ENCODE measurements around the gene YLPM1. TPM values are rescaled to one million over a fixed set of nuclear protein-coding genes. Genes with fewer than 3 reads are reported as not detected.

Gene YLPM1
- total and polyA plus RNA-seq, 2 donors from 2014 or later, result 16.2 to 68.2 TPM

- Histone ChIP-seq H3K36me3 (ENCODE audit: control insufficient read depth in 2 of 3, insufficient read depth in 3 of 3, low read length in 3 of 3) (peaks cover 2 to 27% (median 14%) of the 10 kb centered on the region in 3 donors), H3K4me1 (ENCODE audit: control insufficient read depth in 2 of 3, insufficient read depth in 2 of 3, low read depth in 1 of 3, low read length in 3 of 3) (no peaks in the 10 kb centered on the region), H3K27me3 (ENCODE audit: control insufficient read depth, insufficient read depth, low read length) (no peaks in the 10 kb centered on the region), H3K9ac (ENCODE audit: low read length in 3 of 3) (no peak overlapping the region), H3K4me3 (ENCODE audit: low read length in 3 of 3) (no peak overlapping the region), H3K9me3 (ENCODE audit: control insufficient read depth in 2 of 3, insufficient read depth in 1 of 3, low read length in 3 of 3) (no peaks in the 10 kb centered on the region), H3K27ac (ENCODE audit: low read depth in 2 of 2, low read length in 2 of 2) (no peak overlapping the region)
- intact Hi-C loops (cut with DNase I), result no loop called here
- DNase-seq (no peak), FAIRE-seq (no peak)
- no peak for TF ChIP-seq CTCF (IDR thresholded peaks at IDR 0.05; ENCODE audit: borderline replicate concordance, extremely low read depth, insufficient read depth)
Observed at GRCh38 chr14:74799765-74800164, 36.6 kb downstream of the YLPM1 start.

- no peak for TF ChIP-seq CTCF (IDR thresholded peaks at IDR 0.05; ENCODE audit: borderline replicate concordance, extremely low read depth, insufficient read depth)
- Histone ChIP-seq H3K36me3 (ENCODE audit: control insufficient read depth in 2 of 3, insufficient read depth in 3 of 3, low read length in 3 of 3) (peaks cover 2 to 25% (median 14%) of the 10 kb centered on the region in 3 donors), H3K9ac (ENCODE audit: low read length in 3 of 3) (no peak overlapping the region), H3K4me3 (ENCODE audit: low read length in 3 of 3) (no peak overlapping the region), H3K4me1 (ENCODE audit: control insufficient read depth in 2 of 3, insufficient read depth in 2 of 3, low read depth in 1 of 3, low read length in 3 of 3) (no peaks in the 10 kb centered on the region), H3K9me3 (ENCODE audit: control insufficient read depth in 2 of 3, insufficient read depth in 1 of 3, low read length in 3 of 3) (no peaks in the 10 kb centered on the region), H3K27me3 (ENCODE audit: control insufficient read depth, insufficient read depth, low read length) (no peaks in the 10 kb centered on the region), H3K27ac (ENCODE audit: low read depth in 2 of 2, low read length in 2 of 2) (no peak overlapping the region)
- FAIRE-seq (no peak), DNase-seq (no peak)
- intact Hi-C loops (cut with DNase I), result no loop called here
Observed at GRCh38 chr14:74800780-74801179, 37.7 kb downstream of the YLPM1 start.

- intact Hi-C loops (cut with DNase I), result no loop called here
- H3K27ac ChIP-seq (ENCODE audit: low read depth in 2 of 2, low read length in 2 of 2), result no peak overlapping the region
- H3K9me3 ChIP-seq (ENCODE audit: control insufficient read depth in 2 of 3, insufficient read depth in 1 of 3, low read length in 3 of 3), result no peaks in the 10 kb centered on the region
- H3K27me3 ChIP-seq (ENCODE audit: control insufficient read depth, insufficient read depth, low read length), result no peaks in the 10 kb centered on the region
- H3K36me3 ChIP-seq (ENCODE audit: control insufficient read depth in 2 of 3, insufficient read depth in 3 of 3, low read length in 3 of 3), result peaks cover 2 to 20% (median 12%) of the 10 kb centered on the region in 3 donors
- no peak overlapping the region for H3K9ac ChIP-seq (ENCODE audit: low read length in 3 of 3)
- H3K4me1 ChIP-seq (ENCODE audit: control insufficient read depth in 2 of 3, insufficient read depth in 2 of 3, low read depth in 1 of 3, low read length in 3 of 3), result no peaks in the 10 kb centered on the region
- DNase-seq (no peak), FAIRE-seq (no peak)
- no peak overlapping the region for H3K4me3 ChIP-seq (ENCODE audit: low read length in 3 of 3)
- no peak for TF ChIP-seq CTCF (IDR thresholded peaks at IDR 0.05; ENCODE audit: borderline replicate concordance, extremely low read depth, insufficient read depth)
Observed at GRCh38 chr14:74801396-74801795, 38.3 kb downstream of the YLPM1 start.

- DNase-seq, result peak in 2 of 5 donors; percentile 31 to 68
- Histone ChIP-seq H3K9ac (ENCODE audit: low read length in 3 of 3) (no peak overlapping the region), H3K27ac (ENCODE audit: low read depth in 2 of 2, low read length in 2 of 2) (no peak overlapping the region), H3K27me3 (ENCODE audit: control insufficient read depth, insufficient read depth, low read length) (no peaks in the 10 kb centered on the region), H3K36me3 (ENCODE audit: control insufficient read depth in 2 of 3, insufficient read depth in 3 of 3, low read length in 3 of 3) (peaks cover 2 to 19% (median 7%) of the 10 kb centered on the region in 3 donors), H3K4me1 (ENCODE audit: control insufficient read depth in 2 of 3, insufficient read depth in 2 of 3, low read depth in 1 of 3, low read length in 3 of 3) (no peaks in the 10 kb centered on the region), H3K4me3 (ENCODE audit: low read length in 3 of 3) (no peak overlapping the region), H3K9me3 (ENCODE audit: control insufficient read depth in 2 of 3, insufficient read depth in 1 of 3, low read length in 3 of 3) (no peaks in the 10 kb centered on the region)
- intact Hi-C loops (cut with DNase I), result no loop called here
- peak; percentile 28 for TF ChIP-seq CTCF (IDR thresholded peaks at IDR 0.05; ENCODE audit: borderline replicate concordance, extremely low read depth, insufficient read depth)
- FAIRE-seq, result no peak
Observed at GRCh38 chr14:74804219-74804825, 41.2 kb downstream of the YLPM1 start.

Data from kidney (tissue), 14 donors.